Ovary (tissue), 3 donors: Measurements from ENCODE around the gene ABHD17C.

Experiments
- EP300 ChIP-seq: sonication (generic); formaldehyde crosslinking; IDR thresholded peaks from one replicate; pipeline ENCODE4 v1.6.1; 2017; ENCODE audit warnings: antibody characterized with exemption
- POLR2A ChIP-seq: fragments of 450-650 bp; IDR thresholded peaks from one replicate; pipeline ENCODE4 v1.6.1; 2017; ENCODE audit warnings: antibody characterized with exemption, mild to moderate bottlenecking, moderate library complexity
- TF ChIP-seq, protein P1 (sequence below), 3 donors: fragments of 450-650 bp in 2 of 3; fragments of 200-600 bp in 1 of 3; IDR thresholded peaks; one replicate each; pipeline versions ENCODE4 v1.5.1 to v1.8.0; 2016 to 2022; ENCODE audit warnings: antibody characterized with exemption in 3 of 3, mild to moderate bottlenecking in 1 of 3
- donor health status: DM: no; HTN: no; CAD: no.

DNA sequence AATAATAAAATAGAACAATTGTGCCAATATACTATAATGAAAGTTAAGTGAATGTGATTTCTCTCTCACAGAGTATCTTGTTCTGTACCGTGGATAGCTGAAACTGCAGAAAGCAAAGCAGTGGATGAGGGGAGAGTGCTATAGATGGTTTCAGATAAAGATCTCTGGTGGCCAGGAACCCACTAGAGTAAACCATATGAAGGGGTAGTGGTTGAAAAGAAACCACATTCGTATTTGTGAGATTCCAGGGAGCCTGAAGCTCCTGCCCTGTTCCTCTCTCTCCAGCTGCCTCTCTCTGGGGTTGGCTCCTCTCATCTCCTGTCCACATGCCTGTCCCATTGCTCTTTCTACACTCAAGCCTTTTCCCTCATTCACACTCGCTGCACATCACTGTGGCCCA, 8.9 kb downstream of the ABHD17C start:
- TF ChIP-seq, protein P1, sequence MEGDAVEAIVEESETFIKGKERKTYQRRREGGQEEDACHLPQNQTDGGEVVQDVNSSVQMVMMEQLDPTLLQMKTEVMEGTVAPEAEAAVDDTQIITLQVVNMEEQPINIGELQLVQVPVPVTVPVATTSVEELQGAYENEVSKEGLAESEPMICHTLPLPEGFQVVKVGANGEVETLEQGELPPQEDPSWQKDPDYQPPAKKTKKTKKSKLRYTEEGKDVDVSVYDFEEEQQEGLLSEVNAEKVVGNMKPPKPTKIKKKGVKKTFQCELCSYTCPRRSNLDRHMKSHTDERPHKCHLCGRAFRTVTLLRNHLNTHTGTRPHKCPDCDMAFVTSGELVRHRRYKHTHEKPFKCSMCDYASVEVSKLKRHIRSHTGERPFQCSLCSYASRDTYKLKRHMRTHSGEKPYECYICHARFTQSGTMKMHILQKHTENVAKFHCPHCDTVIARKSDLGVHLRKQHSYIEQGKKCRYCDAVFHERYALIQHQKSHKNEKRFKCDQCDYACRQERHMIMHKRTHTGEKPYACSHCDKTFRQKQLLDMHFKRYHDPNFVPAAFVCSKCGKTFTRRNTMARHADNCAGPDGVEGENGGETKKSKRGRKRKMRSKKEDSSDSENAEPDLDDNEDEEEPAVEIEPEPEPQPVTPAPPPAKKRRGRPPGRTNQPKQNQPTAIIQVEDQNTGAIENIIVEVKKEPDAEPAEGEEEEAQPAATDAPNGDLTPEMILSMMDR (IDR thresholded peaks at IDR 0.05) = no peak
- no peak for TF ChIP-seq POLR2A
- TF ChIP-seq EP300 = no peak
